T47D (cell line): ENCODE measurements around the gene PLAC8.

Experiments used
- DNase-seq, 2 experiments: peaks; one replicate each; pipeline versions ENCODE4 v3.0.0 to v3.0.0-alpha.2; 2011 to 2012; ENCODE audit warnings: low read depth in 1 of 2, low spot score in 1 of 2
- JUND ChIP-seq: IDR thresholded peaks from 2 replicates; pipeline ENCODE4 v1.6.1; 2012; ENCODE audit warnings: low read depth
- in situ Hi-C: cut with HindIII; loops from 2 replicates; pipeline ENCODE4 v1.10.0; 2016; ENCODE audit warnings: low sequenced_read_pairs, low pct_unique_long_range_greater_than_20kb

Gene PLAC8

GRCh38 chr4:83040269-83040668, 74.3 kb downstream of the PLAC8 start:
- in situ Hi-C loops = no loop called here
- no peak for TF ChIP-seq JUND

More at GRCh38 chr4:83040269-83040668, 74.3 kb downstream of the PLAC8 start:
- DNase-seq = no peak
